Measurements from ENCODE around the gene UCMA.
"Not testable (repeated sequence)": the region's sequence is repeated elsewhere in the genome, so short reads cannot be mapped to it uniquely, and the experiment has no call there.

DNA sequence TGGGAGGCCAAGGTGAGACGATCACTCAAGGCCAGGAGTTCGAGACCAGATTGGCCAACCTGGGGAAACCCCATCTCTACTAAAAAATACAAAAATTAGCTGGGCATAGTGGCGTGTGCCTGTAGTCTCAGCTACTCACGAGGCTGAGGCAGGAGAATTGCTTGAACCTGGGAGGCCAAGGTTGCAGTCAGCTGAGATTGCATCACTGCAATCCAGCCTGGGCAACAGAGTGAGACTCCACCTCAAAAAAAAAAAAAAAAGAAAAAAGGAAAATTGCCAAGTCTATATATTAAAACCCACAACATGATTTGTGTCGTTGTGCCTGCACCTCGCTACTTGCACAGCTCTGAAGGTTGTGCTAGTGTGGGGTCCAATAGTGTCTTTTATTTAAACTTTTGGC, 48.2 kb upstream of the UCMA start:
- TF ChIP-seq CTCF, POLR2A, EP300 (IDR thresholded peaks at IDR 0.05): not testable (repeated sequence)

All from upper lobe of left lung (tissue), 4 donors.